ENCODE data around the gene NOL6.

GRCh38 chr9:33480976-33481375 lies 7.3 kb upstream of the NOL6 start:
- TF ChIP-seq CTCF (IDR thresholded peaks at IDR 0.05 in 2 of 3, conservative IDR thresholded peaks at IDR 0.05 in 1 of 3; ENCODE audit: control insufficient read depth in 2 of 3, extremely low read depth in 1 of 3, insufficient read depth in 1 of 3, low read depth in 3 of 3, low read length in 3 of 3) (no peak), CBFB (IDR thresholded peaks at IDR 0.05; ENCODE audit: low read depth) (no peak), POLR2A (IDR thresholded peaks at IDR 0.05; ENCODE audit: low read depth, low read length) (no peak), EZH2 (IDR thresholded peaks at IDR 0.05; ENCODE audit: borderline replicate concordance, control insufficient read depth, low read depth, low read length) (no peak), CHD1 (IDR thresholded peaks at IDR 0.05; ENCODE audit: low read depth, low read length) (no peak), CREM (IDR thresholded peaks at IDR 0.05; ENCODE audit: low read depth) (no peak), YY1 (IDR thresholded peaks at IDR 0.05; ENCODE audit: low read depth, low read length) (no peak), HDAC2 (IDR thresholded peaks at IDR 0.05) (no peak), ZBTB11 (CRISPR knock-in tag; IDR thresholded peaks at IDR 0.05) (no peak), NRF1 (conservative IDR thresholded peaks at IDR 0.05; ENCODE audit: low read depth, low read length) (no peak), HDAC6 (IDR thresholded peaks at IDR 0.05; ENCODE audit: unreplicated experiment) (no peak), JUND (IDR thresholded peaks at IDR 0.05; ENCODE audit: low read depth, low read length) (no peak), SIN3A (IDR thresholded peaks at IDR 0.05; ENCODE audit: low read depth, low read length) (no peak), MAX (IDR thresholded peaks at IDR 0.05; ENCODE audit: low read depth, low read length) (no peak)

All from GM12878 (cell line).